GM19043 (cell line): ENCODE data around the gene IL16.
"Not testable (repeated sequence)": the region's sequence is repeated elsewhere in the genome, so short reads cannot be mapped to it uniquely, and the experiment has no call there.

Source experiments
- ATAC-seq: cut with Tn5 transposase; IDR thresholded peaks from one replicate; pipeline ENCODE4 v1.9.1; 2021; ENCODE audit warnings: low read depth; ENCODE audit not compliant: unreplicated experiment

Gene IL16

DNA sequence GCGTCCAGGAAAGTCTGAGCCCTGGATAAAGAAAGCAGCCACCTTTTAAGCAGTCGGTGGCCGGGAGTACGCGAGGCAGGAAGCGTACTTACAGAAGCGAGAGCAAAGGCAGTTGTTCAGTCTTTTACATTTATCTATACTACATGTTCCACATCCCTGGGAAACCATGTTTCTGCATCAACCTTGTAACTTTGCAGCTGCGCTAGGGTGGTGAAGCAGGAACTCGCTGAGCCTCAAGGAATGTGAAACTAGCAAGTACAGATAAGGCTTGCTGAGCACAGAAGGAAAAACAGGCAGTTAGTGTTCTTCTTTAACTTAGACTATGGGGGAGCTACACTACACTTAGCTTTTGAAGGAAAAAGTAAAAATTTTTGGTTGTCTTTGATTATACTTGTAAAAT, 134.5 kb downstream of the IL16 start:
- not testable (repeated sequence) for ATAC-seq

- no peak for ATAC-seq
Observed at GRCh38 chr15:81331600-81331999, 134.9 kb downstream of the IL16 start.

GRCh38 chr15:81332326-81332725, 135.6 kb downstream of the IL16 start:
- ATAC-seq, result no peak

GRCh38 chr15:81333363-81333762, 136.7 kb downstream of the IL16 start:
- ATAC-seq, result no peak

GRCh38 chr15:81334768-81335435, 138.2 kb downstream of the IL16 start:
- ATAC-seq, result no peak

DNA sequence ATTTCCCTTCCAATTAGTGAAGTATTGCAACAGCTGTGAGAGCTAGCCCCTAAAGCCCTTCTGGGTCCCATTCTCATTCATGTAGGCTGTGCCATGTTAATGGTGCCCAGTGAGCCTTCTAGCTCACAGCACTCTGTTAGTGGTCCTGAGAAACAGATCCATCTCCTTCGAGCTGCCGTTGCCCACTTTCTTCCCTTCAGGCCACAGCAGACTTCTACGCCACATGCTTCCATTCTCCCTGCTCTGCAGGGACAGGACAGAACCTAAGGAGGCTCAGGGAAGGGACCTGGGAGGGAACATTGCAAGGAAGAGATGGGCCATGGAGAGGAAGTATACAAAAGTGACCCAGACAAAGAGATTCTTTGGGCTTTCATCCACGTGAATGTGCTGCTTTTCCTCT, 139.0 kb downstream of the IL16 start:
- no peak for ATAC-seq

DNA sequence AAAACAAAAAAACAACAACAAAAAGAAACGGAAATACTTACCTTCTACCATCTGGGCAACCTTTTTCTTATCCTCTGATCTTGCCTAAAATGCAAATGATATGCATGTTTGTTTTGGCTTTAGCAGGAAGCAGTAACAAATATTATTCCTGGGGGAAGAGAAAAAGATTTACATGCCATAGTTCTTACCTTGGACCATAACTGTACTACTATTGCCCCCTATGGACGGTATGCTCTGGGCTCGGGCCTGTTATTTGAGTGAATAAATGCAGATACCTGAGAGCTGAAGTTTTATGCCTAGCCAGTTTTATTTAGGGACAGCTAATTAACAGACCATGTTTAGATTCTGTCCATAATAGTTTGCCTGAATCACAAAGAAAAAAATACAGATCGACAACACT, 139.9 kb downstream of the IL16 start:
- no peak for ATAC-seq

- ATAC-seq, result no peak
Observed at GRCh38 chr15:81337241-81337640, 140.6 kb downstream of the IL16 start.

DNA sequence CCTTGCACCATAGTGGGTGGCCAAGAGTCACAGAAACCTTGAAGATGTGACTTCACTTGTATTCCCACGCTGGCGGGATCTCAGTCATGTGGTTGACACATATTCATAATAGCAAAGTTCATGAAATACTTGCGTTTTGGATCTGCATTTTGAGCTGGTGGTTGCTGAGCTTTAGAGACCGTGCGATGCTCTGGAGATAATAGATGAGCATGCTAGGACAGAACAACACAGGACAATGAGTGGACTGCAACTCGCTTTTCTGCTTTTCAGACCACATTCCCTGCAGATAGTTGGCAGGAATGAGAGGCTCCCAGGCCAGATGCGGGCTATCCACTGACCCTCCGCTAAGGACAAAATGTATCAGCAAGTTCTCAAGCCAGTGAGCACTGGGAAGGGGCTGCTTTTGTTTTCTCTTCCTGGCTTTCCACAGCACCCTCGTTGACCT, 141.1 kb downstream of the IL16 start:
- no peak for ATAC-seq

GRCh38 chr15:81338170-81339007, 141.7 kb downstream of the IL16 start:
- no peak for ATAC-seq

DNA sequence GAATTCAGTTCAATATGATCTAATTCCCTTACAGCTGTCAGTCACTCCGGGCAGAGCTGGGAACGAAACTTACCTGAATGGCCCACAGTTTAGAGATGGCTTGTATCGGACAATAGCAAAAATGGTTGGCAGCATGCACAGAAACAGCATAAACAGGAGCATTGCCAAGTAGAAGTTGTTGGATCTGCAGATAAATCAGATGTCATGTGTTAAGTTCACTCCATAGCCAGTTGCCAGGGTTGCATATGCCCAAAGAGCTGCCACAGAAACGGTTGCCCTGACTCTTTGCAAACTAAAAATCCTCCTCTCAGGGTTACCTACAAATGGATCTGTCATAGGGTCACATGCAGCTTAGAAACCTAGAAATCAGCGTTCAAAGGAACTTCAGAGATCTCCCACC, 142.6 kb downstream of the IL16 start:
- ATAC-seq, result no peak

GRCh38 chr15:81339851-81340250, 143.2 kb downstream of the IL16 start:
- ATAC-seq, result no peak

DNA sequence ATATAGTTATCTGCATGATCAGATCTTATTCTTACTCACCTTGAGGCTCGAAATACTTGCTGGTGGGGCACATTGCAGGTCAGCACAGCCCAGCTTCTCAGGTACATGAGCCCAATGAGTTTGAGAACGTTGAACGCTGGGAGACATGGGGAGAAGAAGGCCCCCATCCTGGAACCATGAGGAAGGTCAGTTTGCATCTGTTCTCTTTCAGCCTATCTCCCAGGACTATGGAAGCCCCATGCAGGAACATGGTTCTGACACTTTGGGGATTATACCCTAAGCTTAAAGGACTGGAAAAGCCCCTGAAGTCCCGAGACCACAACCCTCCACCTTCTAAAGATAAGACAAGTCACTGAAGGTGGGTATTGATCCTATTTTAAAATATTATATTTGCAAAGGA, 144.7 kb downstream of the IL16 start:
- no peak for ATAC-seq

DNA sequence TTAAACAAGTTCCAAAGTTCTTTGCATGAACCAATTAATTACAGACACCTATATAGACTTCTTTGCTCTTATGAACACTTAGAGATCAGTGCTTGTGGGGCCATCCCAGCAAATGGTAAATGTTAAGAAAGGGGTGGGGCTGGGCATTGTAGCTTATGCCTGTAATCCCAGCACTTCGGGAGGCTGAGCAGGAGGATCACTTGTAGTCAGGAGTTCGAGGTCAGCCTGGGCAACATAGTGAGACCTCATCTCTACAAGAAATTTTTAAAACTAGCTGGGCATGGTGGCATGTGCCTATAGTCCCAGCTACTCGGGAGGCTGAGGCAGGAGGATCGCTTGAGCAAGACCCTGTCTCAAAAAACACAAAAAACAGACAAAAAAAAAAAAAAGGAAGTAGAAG, 146.7 kb downstream of the IL16 start:
- no peak for ATAC-seq

GRCh38 chr15:81346611-81347010, 149.9 kb downstream of the IL16 start:
- no peak for ATAC-seq

GRCh38 chr15:81347910-81348309, 151.2 kb downstream of the IL16 start:
- ATAC-seq, result no peak

DNA sequence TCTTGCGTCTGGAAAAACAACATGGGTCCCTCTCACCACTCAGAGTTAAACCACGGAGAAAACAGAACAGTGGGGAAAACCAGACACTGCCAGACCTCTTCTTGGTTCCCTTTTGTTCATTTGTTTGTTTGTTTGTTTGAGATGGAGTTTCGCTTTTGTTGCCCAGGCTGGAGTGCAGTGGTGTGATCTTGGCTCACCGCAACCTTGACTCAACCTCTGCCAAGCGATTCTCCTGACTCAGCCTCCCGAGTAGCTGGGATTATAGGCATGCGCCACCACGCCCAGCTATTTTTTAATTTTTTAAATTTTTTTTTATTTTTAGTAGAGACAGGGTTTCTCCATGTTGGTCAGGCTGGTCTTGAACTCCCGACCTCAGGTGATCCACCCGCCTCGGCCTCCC, 152.0 kb downstream of the IL16 start:
- not testable (repeated sequence) for ATAC-seq

DNA sequence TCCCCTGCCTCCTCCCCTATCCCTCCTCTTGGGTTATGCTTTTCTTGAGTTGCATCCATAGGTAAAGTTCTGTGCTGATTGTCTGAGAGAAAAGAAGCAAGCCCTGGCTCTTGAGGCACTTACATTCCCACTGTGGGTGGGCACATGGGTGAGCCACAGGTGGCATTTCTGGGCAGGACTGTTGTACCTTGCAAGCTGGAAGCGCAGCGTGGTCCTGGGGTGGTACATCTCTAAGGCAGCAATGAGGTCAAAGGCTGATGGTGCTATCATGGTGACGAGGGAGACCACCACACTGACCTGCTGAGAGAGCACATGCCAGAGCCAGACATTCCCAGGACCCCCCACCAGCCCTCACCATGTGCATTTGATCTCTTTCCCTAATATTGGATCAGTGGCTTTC, 152.6 kb downstream of the IL16 start:
- ATAC-seq, result no peak

GRCh38 chr15:81351651-81352050, 155.0 kb downstream of the IL16 start:
- ATAC-seq, result no peak

DNA sequence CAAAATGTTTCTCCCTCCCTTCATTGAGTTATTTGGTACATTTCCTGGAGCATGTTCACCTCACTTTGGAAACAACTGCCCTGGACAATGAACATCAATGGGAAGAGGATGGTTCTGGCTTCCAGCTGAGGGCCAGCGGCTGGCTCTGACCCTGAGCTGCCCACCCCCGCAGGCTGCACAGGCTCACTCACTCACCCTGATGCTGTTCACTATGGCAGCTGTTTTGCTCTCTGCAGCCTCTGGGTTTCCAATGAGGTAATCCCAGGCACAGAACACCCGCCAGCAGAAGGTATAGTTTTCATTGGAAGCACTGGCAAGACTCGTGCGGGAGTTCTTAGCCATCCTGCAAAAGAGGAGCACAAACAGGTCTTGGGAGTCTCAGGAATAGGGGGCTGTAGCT, 159.6 kb downstream of the IL16 start:
- no peak for ATAC-seq

- ATAC-seq, result no peak
Observed at GRCh38 chr15:81357180-81357686, 160.6 kb downstream of the IL16 start.

- ATAC-seq, result no peak
Observed at GRCh38 chr15:81358248-81358647, 161.6 kb downstream of the IL16 start.
